ENCODE data around the gene CBFA2T3.
A peak's percentile ranks its signal among the peaks of the same experiment; 100 is the strongest.

CBFA2T3 gene

GRCh38 chr16:88941913-88942909, 34.8 kb downstream of the CBFA2T3 start:
- FAIRE-seq (peak; percentile 13), DNase-seq (ENCODE audit: insufficient read length, low spot score) (peak; percentile 77)

- FAIRE-seq, result no peak
- no peak for DNase-seq (ENCODE audit: insufficient read length, low spot score)
These were observed 35.9 kb downstream of the CBFA2T3 start for GRCh38 chr16:88940862-88941817.

- no peak for DNase-seq (ENCODE audit: insufficient read length, low spot score)
These were observed 36.8 kb downstream of the CBFA2T3 start for GRCh38 chr16:88939972-88940861.

GRCh38 chr16:88939245-88939971, 37.6 kb downstream of the CBFA2T3 start:
- DNase-seq (ENCODE audit: insufficient read length, low spot score), result no peak
- no peak for FAIRE-seq

More at GRCh38 chr16:88939972-88940861, 36.8 kb downstream of the CBFA2T3 start:
- FAIRE-seq, result no peak

- FAIRE-seq (no peak), DNase-seq (ENCODE audit: insufficient read length, low spot score) (no peak)
These were observed 38.2 kb downstream of the CBFA2T3 start for GRCh38 chr16:88938777-88939244.

- DNase-seq (ENCODE audit: insufficient read length, low spot score), result no peak
These were observed 38.8 kb downstream of the CBFA2T3 start for GRCh38 chr16:88938119-88938776.

GRCh38 chr16:88937206-88937621, 39.8 kb downstream of the CBFA2T3 start:
- FAIRE-seq (no peak), DNase-seq (ENCODE audit: insufficient read length, low spot score) (no peak)

More at GRCh38 chr16:88938119-88938776, 38.8 kb downstream of the CBFA2T3 start:
- no peak for FAIRE-seq

- DNase-seq (ENCODE audit: insufficient read length, low spot score) (no peak), FAIRE-seq (no peak)
These were observed 40.3 kb downstream of the CBFA2T3 start for GRCh38 chr16:88936556-88937205.

- DNase-seq (ENCODE audit: insufficient read length, low spot score) (no peak), FAIRE-seq (no peak)
These were observed 40.9 kb downstream of the CBFA2T3 start for GRCh38 chr16:88936008-88936555.

- no peak for FAIRE-seq
- no peak for DNase-seq (ENCODE audit: insufficient read length, low spot score)
These were observed 42.8 kb downstream of the CBFA2T3 start for GRCh38 chr16:88934066-88934667.

GRCh38 chr16:88932929-88933328, 44.1 kb downstream of the CBFA2T3 start:
- DNase-seq (ENCODE audit: insufficient read length, low spot score) (no peak), FAIRE-seq (no peak)

- FAIRE-seq, result no peak
These were observed 45.1 kb downstream of the CBFA2T3 start for GRCh38 chr16:88931936-88932335.

GRCh38 chr16:88931373-88931900, 45.6 kb downstream of the CBFA2T3 start:
- no peak for DNase-seq (ENCODE audit: insufficient read length, low spot score)
- no peak for FAIRE-seq

More at GRCh38 chr16:88931936-88932335, 45.1 kb downstream of the CBFA2T3 start:
- no peak for DNase-seq (ENCODE audit: insufficient read length, low spot score)

GRCh38 chr16:88930716-88931115, 46.3 kb downstream of the CBFA2T3 start:
- FAIRE-seq (no peak), DNase-seq (ENCODE audit: insufficient read length, low spot score) (no peak)

- no peak for FAIRE-seq
- DNase-seq (ENCODE audit: insufficient read length, low spot score), result no peak
These were observed 47.9 kb downstream of the CBFA2T3 start for GRCh38 chr16:88929091-88929445.

GRCh38 chr16:88928405-88929090, 48.5 kb downstream of the CBFA2T3 start:
- DNase-seq (ENCODE audit: insufficient read length, low spot score) (no peak), FAIRE-seq (no peak)

- DNase-seq (ENCODE audit: insufficient read length, low spot score), result no peak
- no peak for FAIRE-seq
These were observed 49.3 kb downstream of the CBFA2T3 start for GRCh38 chr16:88927661-88928060.

Data from HTR-8/SVneo (cell line).